GM12865 (cell line): ENCODE results near the gene TBCD.

Experiments used
- DNase-seq: peaks from one replicate; pipeline ENCODE4 v3.0.0; 2010; ENCODE audit warnings: low read depth
- H3K4me3 ChIP-seq: 2 replicates; pipeline ENCODE4 v1.5.1; 2011; ENCODE audit warnings: mild to moderate bottlenecking, low read depth, low read length, control low read depth
- CTCF ChIP-seq: IDR thresholded peaks from 2 replicates; pipeline ENCODE4 v1.5.1; 2011; ENCODE audit warnings: low read length, control low read depth, low read depth, inconsistent platforms; ENCODE audit not compliant: insufficient read depth; ENCODE audit errors: missing control alignments

TBCD gene

GRCh38 chr17:82922646-82923045 lies 170.8 kb downstream of the TBCD start:
- TF ChIP-seq CTCF = no peak
- no peak for DNase-seq
- H3K4me3 ChIP-seq = no peak overlapping the region

GRCh38 chr17:82923366-82924113 lies 171.7 kb downstream of the TBCD start:
- TF ChIP-seq CTCF = no peak
- DNase-seq = no peak
- H3K4me3 ChIP-seq = no peak overlapping the region

- TF ChIP-seq CTCF = no peak
- DNase-seq = no peak
- no peak overlapping the region for H3K4me3 ChIP-seq
Measured at GRCh38 chr17:82924214-82924613, 172.3 kb downstream of the TBCD start.

GRCh38 chr17:82924812-82925211 lies 172.9 kb downstream of the TBCD start:
- no peak for TF ChIP-seq CTCF
- DNase-seq = no peak
- H3K4me3 ChIP-seq = no peak overlapping the region

GRCh38 chr17:82925336-82925735 lies 173.5 kb downstream of the TBCD start:
- TF ChIP-seq CTCF = no peak
- DNase-seq = no peak
- H3K4me3 ChIP-seq = no peak overlapping the region

GRCh38 chr17:82926081-82926480 lies 174.2 kb downstream of the TBCD start:
- DNase-seq = no peak
- TF ChIP-seq CTCF = no peak
- no peak overlapping the region for H3K4me3 ChIP-seq

GRCh38 chr17:82926716-82927115 lies 174.9 kb downstream of the TBCD start:
- no peak overlapping the region for H3K4me3 ChIP-seq
- no peak for TF ChIP-seq CTCF
- DNase-seq = no peak
